H1 (cell line): ENCODE measurements around the gene GNG4. TPM values are rescaled to one million over a fixed set of nuclear protein-coding genes. Genes with fewer than 3 reads are reported as not detected.

Experiments
- CTCF ChIA-PET: fragments of 300-600 bp; sonication (Branson Sonifier 250); formaldehyde crosslinking; loops from one replicate; lab custom pipeline; 2021; ENCODE audit not compliant: partially characterized antibody; lab: Charles Lee
- POLR2A ChIA-PET: fragments of 300-600 bp; sonication (Branson Sonifier 250); formaldehyde crosslinking; loops from one replicate; lab custom pipeline; 2021; ENCODE audit warnings: inconsistent platforms; ENCODE audit not compliant: partially characterized antibody; lab: Charles Lee
- DNase-seq, 2 experiments: peaks; one replicate each; pipeline versions ENCODE4 v3.0.0 to v3.0.0-alpha.2; 2010 to 2022; ENCODE audit warnings: low spot score in 2 of 2, low read depth in 1 of 2, mixed read lengths in 1 of 2
- FAIRE-seq: peaks from 2 replicates; lab custom pipeline; 2011; peaks lifted over from hg19 to GRCh38; lab: Jason Lieb, UNC
- H2AFZ ChIP-seq: 2 replicates; pipeline ENCODE4 v1.8.1; 2012; ENCODE audit warnings: low read length, inconsistent platforms
- H2AK5ac ChIP-seq: 2 replicates; pipeline ENCODE4 v1.6.1; 2013; ENCODE audit warnings: low read depth, low read length
- H2BK120ac ChIP-seq: replicated peaks from 2 replicates; pipeline ENCODE3; 2013; ENCODE audit warnings: low read depth, low read length, inconsistent platforms
- H2BK12ac ChIP-seq: 2 replicates; pipeline ENCODE4 v1.6.1; 2013; ENCODE audit warnings: low read depth, low read length
- H2BK15ac ChIP-seq: 2 replicates; pipeline ENCODE4 v1.6.1; 2013; ENCODE audit warnings: low read length
- H2BK20ac ChIP-seq: 2 replicates; pipeline ENCODE4 v1.6.1; 2013; ENCODE audit warnings: low read length
- H2BK5ac ChIP-seq: 2 replicates; pipeline ENCODE4 v1.6.1; 2013; ENCODE audit warnings: low read depth, low read length
- H3K14ac ChIP-seq: 2 replicates; pipeline ENCODE4 v1.6.1; 2013; ENCODE audit warnings: inconsistent platforms; ENCODE audit not compliant: insufficient read length
- H3K18ac ChIP-seq: 2 replicates; pipeline ENCODE4 v1.6.1; 2013; ENCODE audit warnings: low read length; ENCODE audit errors: extremely low read depth
- H3K23ac ChIP-seq: 2 replicates; pipeline ENCODE4 v1.6.1; 2013; ENCODE audit warnings: inconsistent platforms; ENCODE audit not compliant: insufficient read length
- H3K23me2 ChIP-seq: 2 replicates; pipeline ENCODE4 v1.6.1; 2013; ENCODE audit warnings: low read depth, low read length
- H3K27ac ChIP-seq: 2 replicates; pipeline ENCODE4 v1.6.1; 2011; ENCODE audit warnings: low read depth, low read length, inconsistent platforms
- H3K27me3 ChIP-seq, 4 experiments: replicated peaks in 1 of 4; 1 replicate in 1 of 4; 2 replicates in 3 of 4; pipeline versions ENCODE4 v1.6.1 to v1.8.1; 2011 to 2013; ENCODE audit warnings: low read length in 3 of 4, mild to moderate bottlenecking in 3 of 4, inconsistent platforms in 2 of 4, mixed read lengths in 2 of 4, moderate library complexity in 1 of 4; ENCODE audit not compliant: control insufficient read depth in 3 of 4, insufficient read depth in 3 of 4; ENCODE audit errors: extremely low read depth in 1 of 4
- H3K36me3 ChIP-seq, 4 experiments: 2 replicates each; pipeline versions ENCODE4 v1.6.1 to v1.8.1; 2011 to 2013; ENCODE audit warnings: mild to moderate bottlenecking in 4 of 4, low read length in 3 of 4, moderate library complexity in 2 of 4, control low read depth in 1 of 4, inconsistent platforms in 1 of 4; ENCODE audit not compliant: insufficient read depth in 4 of 4, control insufficient read depth in 2 of 4
- H3K4ac ChIP-seq: replicated peaks from 2 replicates; pipeline ENCODE3; 2013; ENCODE audit warnings: low read length, low read depth, mixed read lengths, inconsistent platforms; ENCODE audit not compliant: insufficient read length
- H3K4me1 ChIP-seq, 4 experiments: replicated peaks in 1 of 4; 1 replicate in 1 of 4; 2 replicates in 3 of 4; pipeline versions ENCODE4 v1.6.1 to v1.8.1; 2011 to 2013; ENCODE audit warnings: low read length in 3 of 4, inconsistent platforms in 2 of 4, mixed read lengths in 1 of 4; ENCODE audit not compliant: insufficient read depth in 4 of 4, control insufficient read depth in 3 of 4
- H3K4me2 ChIP-seq, 2 experiments: 2 replicates each; pipeline versions ENCODE4 v1.6.1 to v1.8.1; 2011 to 2013; ENCODE audit warnings: low read depth in 2 of 2, low read length in 2 of 2, control low read depth in 1 of 2, inconsistent platforms in 1 of 2, mild to moderate bottlenecking in 1 of 2; ENCODE audit not compliant: insufficient read depth in 1 of 2
- H3K4me3 ChIP-seq, 4 experiments: fragments of 200-600, 300-600 bp in 1 of 4; sonication (generic), shearing (Covaris generic), sonication (Bioruptor Twin) in 1 of 4; 2 replicates each; pipeline versions ENCODE4 v1.5.1 to v1.8.1; 2011 to 2016; ENCODE audit warnings: low read length in 4 of 4, low read depth in 3 of 4, control low read depth in 2 of 4, inconsistent platforms in 2 of 4, mild to moderate bottlenecking in 2 of 4, mixed read lengths in 1 of 4, moderate library complexity in 1 of 4; ENCODE audit not compliant: insufficient read depth in 2 of 4; ENCODE audit errors: extremely low read depth in 1 of 4
- H3K56ac ChIP-seq: replicated peaks from 2 replicates; pipeline ENCODE3; 2013; ENCODE audit warnings: low read depth, mild to moderate bottlenecking, mixed read lengths, low read length, inconsistent platforms; ENCODE audit not compliant: insufficient read length
- H3K79me1 ChIP-seq: 2 replicates; pipeline ENCODE4 v1.6.1; 2013; ENCODE audit warnings: low read depth, low read length, control low read depth
- H3K79me2 ChIP-seq, 2 experiments: 2 replicates each; pipeline versions ENCODE4 v1.6.1 to v1.8.1; 2012 to 2013; ENCODE audit warnings: low read length in 2 of 2, mild to moderate bottlenecking in 2 of 2, inconsistent platforms in 1 of 2; ENCODE audit not compliant: insufficient read depth in 2 of 2, control insufficient read depth in 1 of 2
- H3K9ac ChIP-seq, 4 experiments: replicated peaks in 1 of 4; 1 replicate in 1 of 4; 2 replicates in 3 of 4; pipeline versions ENCODE4 v1.6.1 to v1.8.1; 2011 to 2013; ENCODE audit warnings: low read depth in 3 of 4, low read length in 3 of 4, control low read depth in 2 of 4, mild to moderate bottlenecking in 2 of 4, moderate library complexity in 2 of 4, inconsistent platforms in 1 of 4; ENCODE audit errors: extremely low read depth in 1 of 4
- H3K9me3 ChIP-seq, 2 experiments: 2 replicates each; pipeline versions ENCODE4 v1.6.1 to v1.8.1; 2012 to 2013; ENCODE audit warnings: mild to moderate bottlenecking in 2 of 2, moderate library complexity in 2 of 2, control low read depth in 1 of 2, inconsistent platforms in 1 of 2, low read depth in 1 of 2, low read length in 1 of 2, mixed read lengths in 1 of 2; ENCODE audit not compliant: insufficient read depth in 2 of 2
- H4K20me1 ChIP-seq, 2 experiments: replicated peaks in 1 of 2; 2 replicates each; pipeline versions ENCODE3 to v1.8.1; 2011 to 2013; ENCODE audit warnings: inconsistent platforms in 2 of 2, low read length in 2 of 2, mild to moderate bottlenecking in 1 of 2; ENCODE audit not compliant: insufficient read depth in 2 of 2, control insufficient read depth in 1 of 2
- H4K5ac ChIP-seq: 2 replicates; pipeline ENCODE4 v1.6.1; 2013; ENCODE audit warnings: low read length, low read depth, mixed read lengths, inconsistent platforms; ENCODE audit not compliant: insufficient read length
- H4K8ac ChIP-seq: 2 replicates; pipeline ENCODE4 v1.8.0; 2013; ENCODE audit warnings: mild to moderate bottlenecking, moderate library complexity, low read length, inconsistent platforms; ENCODE audit not compliant: insufficient read depth; ENCODE audit errors: extremely low read depth
- H4K91ac ChIP-seq: replicated peaks from 2 replicates; pipeline ENCODE3; 2013; ENCODE audit warnings: low read length, mixed read lengths, inconsistent platforms; ENCODE audit not compliant: insufficient read length
- EGR1 ChIP-seq: IDR thresholded peaks from 2 replicates; pipeline ENCODE4 v1.6.1; 2011; ENCODE audit warnings: low read depth, low read length, borderline replicate concordance
- EZH2 ChIP-seq: fragments of 200-600 bp; sonication (generic); IDR thresholded peaks from 2 replicates; pipeline ENCODE4 v1.7.1; 2012; ENCODE audit warnings: low read depth, mild to moderate bottlenecking, moderate library complexity, low read length, inconsistent platforms; ENCODE audit not compliant: severe bottlenecking
- HDAC2 ChIP-seq, 2 experiments: fragments of 300-600 bp in 1 of 2; sonication (generic) in 1 of 2; IDR thresholded peaks; 2 replicates each; pipeline ENCODE4 v1.6.1; 2011 to 2012; ENCODE audit warnings: low read depth in 2 of 2, low read length in 2 of 2, mild to moderate bottlenecking in 2 of 2, moderate library complexity in 2 of 2, borderline replicate concordance in 1 of 2, inconsistent platforms in 1 of 2
- JUN ChIP-seq: IDR thresholded peaks from 2 replicates; pipeline ENCODE4 v1.6.1; 2011; ENCODE audit warnings: low read depth, mild to moderate bottlenecking, improper control_type of control experiment, low read length
- WGBS, 2 experiments: shearing (Covaris generic) in 1 of 2; methylation state at CpG; one replicate each; pipeline versions ENCODE4 v1.1.6 to v1.1.7; 2013 to 2015; ENCODE audit warnings: low lambda C conversion rate in 2 of 2, mixed read lengths in 2 of 2, inconsistent platforms in 1 of 2, low coverage in 1 of 2, missing lambda C conversion rate in 1 of 2; ENCODE audit not compliant: insufficient replicate concordance in 2 of 2, insufficient coverage in 1 of 2, insufficient read length in 1 of 2; ENCODE audit errors: extremely low coverage in 1 of 2, missing lambda C conversion rate in 1 of 2; 5-methylcytosine and 5-hydroxymethylcytosine counted together
- polyA plus RNA-seq, 7 experiments: library from polyadenylated mRNA; depleted of rRNA in 3 of 7; stranded (reverse) in 5 of 7; unstranded in 2 of 7; fragments of >200 nt in 5 of 7; fragments of 200-250 nt in 2 of 7; gene quantifications; 1 replicate in 5 of 7; 2 replicates in 1 of 7; 4 replicates in 1 of 7; pipeline versions ENCODE4 v1.2.1 to v1.2.3, GENCODE V29; 2011 to 2013; ENCODE audit warnings: missing spikeins in 2 of 7, mixed read lengths in 2 of 7
- total RNA-seq: library from RNA; stranded (reverse); fragmentation: NEBNext Ultra II Directional; extraction: Animal tissue kit (Norgen Biotek cat#: 25700); gene quantifications from 2 replicates; pipeline ENCODE4 v1.2.1, GENCODE V29; 2021

Gene GNG4
- total and polyA plus RNA-seq, 2 of the 8 experiments (the other 6 are each of a cell fraction or from before 2014, with no cell fraction given): 95.5 to 96.8 TPM

GRCh38 chr1:235637756-235638534 is 11.6 kb downstream of the GNG4 start:
- Histone ChIP-seq H3K14ac (no peak overlapping the region), H3K18ac (no peak overlapping the region), H3K4me2 (no peak overlapping the region), H2BK120ac (no peak overlapping the region), H2BK15ac (no peak overlapping the region), H3K4me3 (no peak overlapping the region), H2AK5ac (no peak overlapping the region), H4K8ac (peak overlapping the region; percentile 57; the same call in 1 of the 2 replicates), H3K9me3 (no peaks in the 10 kb centered on the region), H3K27ac (no peak overlapping the region), H2BK20ac (no peak overlapping the region), H2BK5ac (no peak overlapping the region), H3K23ac (no peak overlapping the region), H2AFZ (no peak overlapping the region), H3K4me1 (peaks cover 3 to 19% (median 13%) of the 10 kb centered on the region in 4 experiments), H3K79me2 (peaks cover 0 to 82% of the 10 kb centered on the region in 2 experiments; a peak in 3 of 4 replicates), H3K9ac (no peak overlapping the region), H3K56ac (no peak overlapping the region), H4K91ac (no peak overlapping the region), H4K5ac (no peak overlapping the region), H3K36me3 (no peaks in the 10 kb centered on the region), H3K79me1 (peaks cover 12% of the 10 kb centered on the region; the same call in 1 of the 2 replicates), H4K20me1 (peaks cover 0 to 6% of the 10 kb centered on the region in 2 experiments), H2BK12ac (no peak overlapping the region), H3K27me3 (no peaks in the 10 kb centered on the region), H3K23me2 (no peaks in the 10 kb centered on the region), H3K4ac (no peak overlapping the region)
- POLR2A ChIA-PET: interaction anchor here (1.5 kb wide), 1 partner anchor 10 kb away, joined by 5 read pairs; no protein-coding TSS in a partner anchor
- TF ChIP-seq JUN (no peak), EZH2 (no peak), HDAC2 (IDR thresholded peaks at IDR 0.05; ENCODE audit: borderline replicate concordance in 1 of 2, low read depth in 2 of 2, low read length in 2 of 2) (no peak), EGR1 (no peak)
- FAIRE-seq: no peak
- CTCF ChIA-PET: interaction anchor here (0.7 to 6.2 kb wide), 6 partner anchors 12 to 94 kb away, joined by 3 to 34 read pairs (median 4); no protein-coding TSS in a partner anchor
- WGBS, 2 experiments: 88% methylated on average over 10 of the region's 10 CpGs; no CpG with 5 or more reads in 1 of the 2 experiments
- no peak for DNase-seq
